HG03457 (cell line): ENCODE data around the gene UFD1.
A peak's percentile ranks its signal among the peaks of the same experiment; 100 is the strongest.

Experiments used
- ATAC-seq: cut with Tn5 transposase; IDR thresholded peaks from one replicate; pipeline ENCODE4 v1.9.1; 2021; ENCODE audit warnings: moderate number of reproducible peaks; ENCODE audit not compliant: unreplicated experiment

UFD1 gene, protein sequence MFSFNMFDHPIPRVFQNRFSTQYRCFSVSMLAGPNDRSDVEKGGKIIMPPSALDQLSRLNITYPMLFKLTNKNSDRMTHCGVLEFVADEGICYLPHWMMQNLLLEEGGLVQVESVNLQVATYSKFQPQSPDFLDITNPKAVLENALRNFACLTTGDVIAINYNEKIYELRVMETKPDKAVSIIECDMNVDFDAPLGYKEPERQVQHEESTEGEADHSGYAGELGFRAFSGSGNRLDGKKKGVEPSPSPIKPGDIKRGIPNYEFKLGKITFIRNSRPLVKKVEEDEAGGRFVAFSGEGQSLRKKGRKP

DNA sequence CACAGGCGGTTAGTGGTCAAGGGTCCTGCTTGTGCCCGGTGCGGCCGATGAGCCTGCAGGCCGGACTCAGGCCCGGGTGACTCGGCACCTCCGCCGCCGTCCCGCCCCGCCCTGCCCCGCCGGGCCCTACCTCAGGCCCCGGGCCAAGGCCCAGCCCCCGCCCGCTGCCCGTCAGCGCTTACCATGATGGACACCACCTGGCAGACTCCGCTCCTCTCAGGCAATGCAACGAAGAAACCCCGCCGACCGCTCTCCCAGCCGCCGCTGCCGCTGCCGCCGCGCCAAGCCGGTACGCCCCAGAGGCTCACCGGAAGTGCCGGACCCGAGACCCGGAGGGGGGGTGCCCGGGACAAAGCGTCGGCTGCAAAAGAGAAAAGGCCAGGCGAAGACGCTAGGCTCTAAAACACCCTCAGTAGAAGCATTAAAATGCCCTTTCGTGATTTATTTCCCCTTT is at the start of gene UFD1:
Gene UFD1 (minus strand): TSS at position 293 of the 454 bp plus-strand sequence. CDS start 108 bp downstream, at position 185.
- peak; percentile 25 for ATAC-seq

DNA sequence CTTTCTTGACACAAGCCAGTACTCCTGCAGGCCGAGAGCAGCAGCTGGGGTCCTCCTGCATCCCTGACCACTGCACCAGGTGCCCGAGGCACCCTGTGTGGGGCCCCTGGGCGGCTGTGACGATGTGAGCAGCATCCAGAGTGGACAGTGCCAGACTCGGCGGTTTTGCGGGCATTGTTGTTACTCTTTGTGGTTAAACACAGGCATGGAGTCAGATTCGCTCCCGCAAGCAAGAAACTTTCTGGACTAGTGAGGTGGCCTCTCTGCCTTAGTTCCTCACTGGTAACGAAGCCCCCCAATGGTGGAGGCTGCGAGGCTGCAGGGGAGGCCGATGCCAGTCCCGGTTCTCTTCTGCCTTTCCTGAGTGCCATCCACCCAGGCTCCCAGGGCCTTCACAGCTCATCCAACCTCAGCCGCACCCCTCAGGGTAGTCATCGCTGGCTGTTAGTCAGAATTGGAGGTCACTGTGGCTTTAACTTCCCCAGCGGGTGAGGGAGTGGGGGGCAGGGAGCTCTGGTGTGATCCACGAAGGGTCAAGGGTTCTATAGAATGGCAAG is 48.9 kb upstream of the UFD1 start:
- ATAC-seq = no peak

DNA sequence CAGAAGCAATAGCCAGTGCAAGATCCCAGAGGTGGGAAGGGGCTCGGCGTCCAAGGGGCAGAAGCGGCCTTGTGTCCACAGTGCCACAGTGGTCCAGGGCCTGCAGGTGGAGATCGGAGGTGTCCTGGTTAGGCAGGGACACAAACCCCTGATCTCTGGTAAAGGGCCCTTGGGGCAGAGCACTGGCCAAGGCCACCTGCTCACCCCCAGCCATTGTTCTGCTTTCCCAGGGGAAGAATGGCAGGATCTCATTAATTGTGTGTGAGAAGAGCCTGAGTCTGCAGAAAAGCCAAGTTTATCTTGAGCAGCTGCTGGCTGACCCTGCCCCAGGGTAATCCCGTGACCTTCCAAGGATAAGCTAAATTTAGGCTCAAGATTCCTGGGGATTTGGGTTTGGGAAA is 48.3 kb upstream of the UFD1 start:
- ATAC-seq = no peak

DNA sequence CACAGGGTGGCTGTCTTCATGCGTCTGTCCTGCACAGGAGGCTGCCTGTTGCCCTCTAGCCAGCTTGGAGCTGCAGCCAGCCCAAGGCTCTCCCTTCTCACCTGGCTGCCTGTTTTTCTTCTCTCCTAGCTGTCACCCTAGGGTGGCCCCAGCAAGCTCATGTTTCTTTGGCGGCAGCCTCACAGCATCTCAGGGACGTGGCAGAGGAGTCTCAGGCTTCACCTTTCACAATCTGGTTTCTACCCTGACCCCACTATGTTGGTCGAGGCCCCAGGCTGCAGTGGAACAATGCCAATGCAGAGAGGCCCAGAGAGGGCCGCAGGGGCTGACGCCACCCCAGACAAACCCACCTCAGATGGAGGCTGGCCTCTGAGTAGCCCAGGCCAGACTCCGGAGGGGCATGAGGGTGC is 47.7 kb upstream of the UFD1 start:
- no peak for ATAC-seq

DNA sequence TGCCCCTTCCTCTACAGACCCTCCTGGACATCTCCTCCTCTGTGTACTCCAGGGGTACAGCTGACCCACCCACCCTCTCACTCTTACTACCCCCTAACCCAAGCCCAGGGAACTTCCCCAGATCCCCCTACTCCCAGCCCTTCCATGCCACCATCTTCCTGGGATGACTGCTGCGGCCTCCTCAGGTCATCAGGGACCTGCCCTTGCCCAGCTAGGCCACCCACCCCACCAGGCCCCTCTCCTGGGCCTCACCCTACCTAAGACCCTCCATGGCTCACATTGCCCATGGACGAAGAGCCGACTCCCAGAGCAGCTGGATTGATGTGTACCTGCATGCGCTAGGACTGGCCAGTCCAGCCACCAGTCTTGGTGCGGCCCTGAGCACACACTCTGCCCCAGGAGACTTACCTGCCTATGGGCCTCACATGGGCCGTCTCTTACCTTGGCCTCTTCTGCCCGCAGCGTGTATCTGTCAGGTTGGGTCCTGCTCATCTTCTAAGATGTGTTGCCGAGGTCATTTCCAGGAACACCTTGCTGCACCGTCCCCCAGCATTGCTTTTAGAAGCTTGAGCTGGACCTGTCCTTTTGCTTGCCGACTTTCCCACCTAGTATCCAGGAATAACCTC is 47.2 kb upstream of the UFD1 start:
- no peak for ATAC-seq

DNA sequence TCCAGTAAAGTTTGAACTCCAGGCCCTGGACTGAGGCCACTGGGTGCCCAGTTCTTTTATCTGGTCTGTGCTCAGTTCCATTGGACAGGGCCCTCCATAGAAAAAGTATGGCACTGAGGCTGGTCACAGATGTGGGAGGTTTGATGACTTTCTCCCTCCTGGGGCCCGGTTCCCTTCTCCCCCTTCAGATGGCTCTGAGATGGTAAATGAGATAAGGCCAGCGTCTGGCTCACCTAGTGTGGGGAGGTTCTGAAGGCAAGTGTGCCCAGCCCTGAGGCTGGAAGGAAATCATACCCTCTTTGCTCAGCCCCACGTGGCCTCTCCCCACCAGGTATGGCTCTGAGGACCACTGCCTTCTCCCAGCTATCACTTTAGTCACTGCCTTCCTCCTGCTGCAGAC is 46.7 kb upstream of the UFD1 start:
- ATAC-seq = no peak

DNA sequence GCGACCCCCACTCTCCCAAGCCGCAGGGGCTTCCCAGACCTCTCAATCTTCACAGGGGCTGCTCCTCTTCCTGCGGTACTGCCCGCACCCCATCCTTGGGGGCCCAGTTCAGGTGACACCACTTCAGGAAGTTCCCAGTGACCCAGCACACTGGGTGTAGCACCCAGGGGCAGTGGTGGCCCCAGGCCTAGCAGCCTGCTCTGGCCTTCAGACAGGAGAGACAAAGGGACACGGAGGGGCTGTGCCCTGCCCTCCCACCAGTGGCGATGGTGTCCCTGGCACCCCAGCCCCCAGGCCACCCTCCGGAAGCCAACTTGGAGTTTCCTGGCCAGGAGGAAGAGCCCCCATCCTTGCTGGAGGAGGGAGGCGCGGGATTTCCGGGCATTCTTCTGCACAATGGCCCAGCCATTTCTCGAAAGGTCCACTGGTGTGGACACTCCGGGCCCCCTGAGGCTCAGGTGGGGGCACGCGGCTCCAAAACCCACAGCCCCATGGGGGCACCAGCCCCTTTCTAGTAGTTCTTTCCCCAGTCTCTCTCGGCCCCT is 46.2 kb upstream of the UFD1 start:
- ATAC-seq = no peak

DNA sequence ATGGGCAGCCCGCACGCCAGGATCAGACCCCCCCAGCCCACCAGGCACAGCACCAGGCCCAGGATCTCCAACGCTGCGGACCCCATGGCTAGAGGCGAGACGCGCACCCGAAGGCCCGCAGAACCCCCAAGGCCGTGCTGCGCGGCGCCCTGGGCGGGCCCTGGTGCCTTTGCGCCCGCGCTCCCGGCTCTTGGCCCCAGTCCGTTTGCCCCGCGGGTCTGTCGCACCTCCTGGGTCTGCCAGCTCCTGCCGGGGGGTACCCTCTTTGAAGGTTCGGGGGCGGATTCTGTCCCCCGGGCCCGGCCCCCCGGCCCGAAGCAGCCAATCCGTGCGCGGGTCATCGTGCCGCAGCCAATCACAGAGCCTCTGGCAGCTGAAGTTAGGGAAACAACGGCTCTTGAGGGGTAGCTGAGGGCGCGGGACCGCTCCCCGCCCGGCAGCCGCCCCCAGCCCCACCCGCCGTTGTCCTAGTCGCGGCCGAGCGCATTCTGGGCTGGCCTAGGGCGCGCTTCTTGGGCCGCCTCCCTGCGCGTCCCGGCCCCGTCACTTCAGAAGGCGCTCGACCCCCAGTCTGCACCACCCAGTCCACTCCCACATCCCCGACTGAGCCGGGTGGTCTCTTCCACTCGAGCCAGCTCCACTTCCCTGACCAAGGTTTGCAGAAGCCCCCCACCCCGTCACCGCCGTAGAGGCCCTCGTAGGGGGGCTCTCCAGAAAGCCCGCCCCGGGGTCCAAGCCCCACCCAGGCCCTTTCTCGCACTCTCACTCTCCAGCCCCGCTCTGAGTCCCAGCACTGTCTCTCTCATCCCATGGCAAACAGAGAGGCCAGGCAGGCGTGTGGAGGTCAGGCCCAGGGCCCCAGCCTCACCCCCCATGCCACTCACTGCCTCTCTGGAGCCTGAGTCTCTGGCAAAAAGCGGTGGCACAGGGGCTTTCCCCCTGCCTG is 45.5 kb upstream of the UFD1 start, which contains the start of gene CLDN5:
Gene CLDN5 (minus strand): TSS at position 241 of the 946 bp plus-strand sequence. CDS start 155 bp downstream, at position 86.
- ATAC-seq = no peak

DNA sequence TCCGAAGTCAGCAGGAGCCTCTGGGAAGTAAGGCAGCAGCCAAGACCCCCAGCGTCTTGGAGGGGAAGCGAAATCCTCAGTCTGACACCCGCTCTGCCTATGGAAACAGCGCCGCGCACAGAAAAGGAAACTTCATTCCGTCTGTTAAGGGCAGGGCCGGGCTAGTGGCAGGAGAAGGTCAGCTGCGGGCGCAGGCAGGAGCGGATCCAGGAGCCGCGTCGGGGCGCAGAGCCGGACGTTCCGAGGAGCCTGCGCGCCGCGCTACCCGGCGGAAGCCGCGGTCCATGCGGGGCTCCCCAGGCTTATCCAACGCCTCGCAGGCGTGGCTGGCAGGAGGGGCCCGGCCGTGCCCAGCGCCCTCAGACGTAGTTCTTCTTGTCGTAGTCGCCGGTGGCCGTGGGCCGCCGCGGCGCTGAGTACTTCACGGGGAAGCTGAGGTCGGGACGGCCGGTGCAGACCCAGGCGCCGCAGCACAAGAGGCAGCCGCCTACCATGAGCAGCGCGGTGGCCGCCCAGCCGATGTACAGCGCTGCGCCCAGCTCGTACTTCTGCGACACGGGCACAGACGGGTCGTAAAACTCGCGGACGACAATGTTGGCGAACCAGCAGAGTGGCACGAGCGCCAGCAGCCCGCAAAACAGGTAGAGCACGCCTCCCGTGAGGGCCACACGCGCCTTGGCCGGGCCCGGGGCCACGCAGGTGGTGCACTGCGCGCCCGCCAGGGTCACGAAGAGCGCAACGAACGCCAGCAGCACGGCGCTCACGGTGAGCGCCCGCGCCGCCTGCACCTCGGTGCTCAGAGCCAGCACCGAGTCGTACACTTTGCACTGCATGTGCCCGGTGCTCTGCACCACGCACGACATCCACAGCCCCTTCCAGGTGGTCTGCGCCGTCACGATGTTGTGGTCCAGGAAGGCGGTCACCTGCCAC is 44.5 kb upstream of the UFD1 start:
- no peak for ATAC-seq

DNA sequence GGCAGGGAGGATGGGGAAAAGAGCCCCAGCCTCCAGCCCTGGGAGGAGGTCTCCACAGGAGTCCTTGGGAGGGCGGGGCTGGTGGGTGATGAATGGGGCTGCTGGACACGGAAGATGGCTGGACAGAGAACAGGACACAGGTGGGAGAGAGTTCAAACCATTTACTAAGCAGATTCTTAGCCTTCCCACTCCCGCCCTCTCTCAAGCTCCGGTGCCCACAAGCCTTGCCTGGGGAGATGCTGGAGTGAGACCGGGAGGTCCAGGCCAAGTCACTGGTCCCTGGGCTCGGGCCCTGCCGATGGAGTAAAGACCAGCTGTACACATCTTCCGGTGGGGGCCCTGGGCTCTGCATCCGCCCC is 43.9 kb upstream of the UFD1 start:
- no peak for ATAC-seq

DNA sequence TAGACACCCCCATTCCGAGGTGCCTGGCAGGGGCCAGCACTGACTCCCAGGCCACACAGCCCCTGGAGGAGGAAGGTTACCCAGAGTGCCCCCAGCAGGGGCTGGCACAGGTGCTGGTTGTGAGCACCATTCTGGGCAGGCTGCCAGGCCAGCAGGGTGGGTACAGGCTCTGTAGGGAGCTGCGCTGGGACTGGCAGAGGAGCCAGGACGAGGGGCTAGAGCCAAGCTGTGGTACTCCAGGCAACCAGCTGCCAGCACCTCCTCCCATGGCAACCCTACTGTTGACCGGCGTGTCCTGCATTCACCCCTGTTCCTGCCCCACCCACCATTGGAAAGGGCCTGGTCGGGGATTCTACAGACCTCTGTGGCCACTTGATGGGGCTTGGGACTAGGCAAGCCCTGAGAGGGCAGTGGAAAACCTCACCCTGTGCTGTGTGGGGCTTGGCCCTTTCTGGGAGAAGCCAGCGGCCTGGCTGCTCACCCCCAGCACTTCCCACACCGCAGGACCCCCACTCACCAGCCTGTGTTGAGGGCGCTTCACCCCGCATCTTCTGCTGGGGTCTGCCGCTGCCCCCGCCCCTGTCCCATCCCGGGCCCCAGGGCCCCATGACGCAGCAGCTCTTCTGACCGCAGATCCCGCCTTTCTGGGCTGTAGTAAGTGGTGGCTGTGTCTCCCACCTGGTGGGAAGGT is 43.3 kb upstream of the UFD1 start:
- no peak for ATAC-seq

DNA sequence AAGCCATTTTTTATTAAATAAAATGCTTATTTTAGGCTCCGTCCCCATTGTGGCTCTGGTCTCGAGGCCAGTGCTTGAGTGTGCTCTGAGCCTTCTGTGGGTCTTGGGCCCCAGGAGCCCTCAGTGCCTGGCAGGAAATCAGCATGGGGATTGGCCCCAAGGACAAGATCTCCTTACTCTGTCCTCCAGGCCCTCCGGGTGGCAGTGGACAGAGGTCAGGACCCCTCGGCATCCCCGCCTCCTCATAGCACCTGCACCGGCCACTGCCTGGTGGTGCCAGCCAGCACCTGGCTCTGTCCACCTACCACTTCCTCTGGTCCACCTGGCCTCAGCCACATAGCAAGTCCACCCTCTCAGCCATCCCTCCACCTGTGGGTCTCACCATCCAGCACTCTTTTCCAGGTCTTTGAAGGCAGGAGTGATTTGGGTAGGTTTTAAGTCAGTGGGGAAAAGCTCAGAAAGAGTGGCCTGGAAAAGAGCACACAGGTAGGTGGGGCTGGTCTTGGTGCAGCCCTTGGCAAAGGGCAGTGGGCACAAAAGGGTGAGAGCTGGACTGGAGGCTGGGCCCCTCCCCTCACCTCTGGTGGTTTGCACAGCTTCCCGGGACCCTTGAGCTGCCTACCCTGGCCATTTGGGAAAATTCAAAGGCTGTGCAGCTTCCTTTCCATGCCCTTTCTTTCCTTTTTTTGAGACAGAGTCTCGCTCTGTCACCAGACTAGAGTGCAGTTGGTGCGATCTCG is 41.7 kb upstream of the UFD1 start:
- no peak for ATAC-seq

DNA sequence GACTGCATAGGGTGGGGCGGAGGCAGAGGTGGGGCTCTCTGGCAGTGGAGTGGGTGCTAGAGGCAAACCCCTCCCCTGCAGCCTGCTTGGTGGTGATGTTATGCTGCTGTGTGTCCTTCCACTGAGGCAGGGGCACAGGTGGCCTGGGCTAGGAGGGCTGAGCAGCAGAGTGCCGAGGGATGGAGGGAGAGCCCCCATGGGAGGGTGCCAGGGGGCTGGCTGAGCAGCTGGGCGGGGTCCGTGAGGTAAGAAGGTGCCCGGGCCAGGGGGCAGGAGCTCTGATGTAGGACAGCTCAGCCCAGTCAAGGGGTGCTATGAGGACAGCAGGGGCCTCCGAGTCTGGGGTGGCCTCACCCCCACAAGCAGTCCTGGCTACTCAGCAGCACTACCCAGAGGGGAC is 41.0 kb upstream of the UFD1 start:
- ATAC-seq = no peak

DNA sequence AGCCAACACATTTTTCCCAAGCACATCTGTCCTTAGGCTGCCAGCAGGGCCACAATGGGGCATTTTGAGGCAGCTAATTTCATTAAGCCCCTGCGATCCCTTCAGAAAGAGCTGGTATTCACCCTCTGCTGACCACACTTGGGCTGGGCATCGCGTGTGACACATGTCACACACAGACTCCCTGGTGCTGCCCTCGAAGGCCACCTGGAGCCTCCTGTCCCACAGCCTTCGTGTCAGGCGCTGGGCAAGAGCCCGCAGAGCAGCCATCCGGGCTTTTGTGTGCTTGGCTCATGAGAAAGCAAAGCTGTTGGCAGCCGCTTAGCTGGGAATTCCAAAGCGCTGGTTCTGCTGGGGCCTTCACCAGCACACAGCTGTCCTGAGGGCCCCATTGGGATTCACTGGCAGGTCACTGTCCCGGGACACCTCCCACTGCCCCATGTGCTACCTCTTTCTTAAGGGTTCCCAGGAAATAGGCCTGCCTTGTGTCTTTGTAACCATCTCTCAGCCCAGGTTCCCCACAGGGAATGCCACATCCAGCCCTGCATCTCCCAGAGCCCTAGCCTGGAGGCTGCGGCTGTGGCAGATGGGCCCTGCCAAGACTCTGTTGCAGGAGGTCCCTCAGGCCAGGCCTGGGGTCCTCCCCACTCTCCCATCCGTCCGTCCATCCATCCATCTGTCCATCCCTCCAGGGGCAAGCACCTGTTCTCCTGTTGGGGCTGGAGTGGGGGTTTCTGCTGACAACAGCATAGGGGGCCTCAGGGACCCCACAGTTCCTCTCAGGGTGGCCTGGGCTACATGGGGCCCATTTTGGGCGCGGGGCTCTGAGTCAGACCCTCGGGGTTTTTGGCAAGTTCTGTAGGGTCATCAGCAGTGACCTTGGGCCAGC is 40.3 kb upstream of the UFD1 start:
- no peak for ATAC-seq

DNA sequence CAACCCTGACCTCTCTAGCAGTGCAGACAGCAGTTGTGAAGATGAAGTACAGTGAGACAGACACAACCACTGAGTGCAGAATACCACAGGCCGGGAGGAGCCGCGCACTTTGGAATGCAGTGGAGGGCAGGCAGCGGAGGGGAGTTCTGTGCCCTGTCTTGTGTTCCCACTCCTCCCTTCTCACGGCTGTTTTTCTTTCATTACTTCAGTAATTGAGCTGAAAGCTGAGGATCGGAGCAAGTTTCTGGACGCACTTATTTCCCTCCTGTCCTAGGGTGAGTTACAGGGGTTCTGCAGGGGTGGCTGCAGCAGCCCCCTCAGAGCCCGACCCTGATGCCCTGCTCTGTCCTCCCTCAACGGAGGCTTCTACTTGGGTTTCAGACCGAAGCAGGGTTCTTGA is 39.6 kb upstream of the UFD1 start:
- no peak for ATAC-seq

DNA sequence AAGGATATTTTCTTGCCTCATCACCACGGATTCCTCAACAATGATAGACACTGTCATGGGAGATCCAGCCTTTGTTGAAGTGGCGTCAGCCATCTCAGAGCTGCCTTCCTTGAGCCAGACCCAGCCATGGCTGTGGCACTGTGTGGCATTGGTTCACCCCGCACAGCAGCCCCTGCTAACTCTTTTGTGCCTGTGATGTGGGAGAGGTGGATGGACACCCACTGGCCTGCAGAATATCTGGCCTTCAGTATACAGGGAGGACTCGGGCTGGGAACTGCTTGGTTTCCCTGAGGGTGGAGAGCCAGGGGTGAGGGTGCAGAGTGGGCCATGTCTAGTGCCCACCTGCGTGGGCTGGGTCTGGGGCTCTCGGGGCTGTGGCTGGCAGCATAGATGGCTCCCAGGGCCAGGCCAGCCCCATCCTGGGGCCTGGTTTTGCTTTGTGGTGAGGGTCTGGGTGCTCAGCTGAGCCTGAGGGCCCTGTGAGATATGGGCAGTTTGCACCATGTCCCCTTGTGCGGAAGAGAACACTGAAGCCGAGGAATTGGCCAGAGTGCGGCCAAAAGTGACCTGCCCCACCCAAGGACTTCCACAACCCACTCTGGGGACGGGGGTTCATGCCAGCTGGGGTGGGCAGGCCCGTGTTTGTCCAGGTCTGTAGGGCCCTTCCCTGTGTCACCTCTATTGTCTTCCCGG is 39.1 kb upstream of the UFD1 start:
- ATAC-seq = no peak

DNA sequence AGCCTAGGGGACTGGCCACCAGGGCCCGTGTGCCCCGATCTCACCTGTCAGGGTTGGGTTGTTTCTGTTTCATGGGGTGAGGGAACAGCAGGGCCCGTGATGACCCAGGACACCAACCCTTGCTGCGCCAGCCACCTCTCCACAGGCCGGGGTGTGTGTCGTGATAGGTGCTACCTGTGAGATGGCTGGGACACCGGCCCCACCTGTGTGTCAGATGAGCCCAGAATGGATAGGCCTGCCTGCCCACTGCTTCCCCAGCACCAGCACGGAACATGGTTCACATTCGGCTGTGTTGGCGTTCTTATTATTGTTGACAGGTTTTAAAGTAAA is 38.1 kb upstream of the UFD1 start:
- ATAC-seq = no peak
